Parathyroid adenoma (tissue), 2 donors: Measurements from ENCODE around the gene ARHGAP42.

ENCODE experiments used
- H2AFZ ChIP-seq: fragments of 300-600 bp; sonication (generic); one replicate; pipeline ENCODE4 v1.7.0; 2017; ENCODE audit warnings: antibody characterized with exemption, mild to moderate bottlenecking
- H3K27ac ChIP-seq: fragments of 300-600 bp; sonication (generic); one replicate; pipeline ENCODE4 v1.7.0; 2017
- H3K27me3 ChIP-seq: fragments of 300-600 bp; sonication (generic); one replicate; pipeline ENCODE4 v1.7.0; 2017; ENCODE audit warnings: low read length; ENCODE audit not compliant: control insufficient read depth, insufficient read depth
- H3K36me3 ChIP-seq: fragments of 300-600 bp; sonication (generic); one replicate; pipeline ENCODE4 v1.7.0; 2017; ENCODE audit warnings: low read length; ENCODE audit not compliant: control insufficient read depth, insufficient read depth
- H3K4me1 ChIP-seq: fragments of 300-600 bp; sonication (generic); one replicate; pipeline ENCODE4 v1.7.0; 2017; ENCODE audit warnings: control low read depth
- H3K4me2 ChIP-seq: fragments of 300-600 bp; sonication (generic); one replicate; pipeline ENCODE4 v1.7.0; 2017; ENCODE audit warnings: low read length
- H3K4me3 ChIP-seq: fragments of 300-600 bp; sonication (generic); one replicate; pipeline ENCODE4 v1.7.0; 2017; ENCODE audit warnings: low read depth, low read length
- H3K79me2 ChIP-seq: fragments of 300-600 bp; sonication (generic); one replicate; pipeline ENCODE4 v1.7.0; 2017; ENCODE audit warnings: control low read depth
- H3K9ac ChIP-seq: fragments of 300-600 bp; sonication (generic); one replicate; pipeline ENCODE4 v1.7.0; 2017; ENCODE audit warnings: mild to moderate bottlenecking
- H3K9me3 ChIP-seq: fragments of 300-600 bp; sonication (generic); one replicate; pipeline ENCODE4 v1.7.0; 2017; ENCODE audit warnings: low read length; ENCODE audit not compliant: control insufficient read depth
- CTCF ChIP-seq: fragments of 300-600 bp; sonication (generic); IDR thresholded peaks from one replicate; pipeline ENCODE4 v1.7.0; 2017; ENCODE audit warnings: antibody characterized with exemption, mild to moderate bottlenecking
- donor health status: primary hyperparathyroidism.

The ARHGAP42 gene

DNA sequence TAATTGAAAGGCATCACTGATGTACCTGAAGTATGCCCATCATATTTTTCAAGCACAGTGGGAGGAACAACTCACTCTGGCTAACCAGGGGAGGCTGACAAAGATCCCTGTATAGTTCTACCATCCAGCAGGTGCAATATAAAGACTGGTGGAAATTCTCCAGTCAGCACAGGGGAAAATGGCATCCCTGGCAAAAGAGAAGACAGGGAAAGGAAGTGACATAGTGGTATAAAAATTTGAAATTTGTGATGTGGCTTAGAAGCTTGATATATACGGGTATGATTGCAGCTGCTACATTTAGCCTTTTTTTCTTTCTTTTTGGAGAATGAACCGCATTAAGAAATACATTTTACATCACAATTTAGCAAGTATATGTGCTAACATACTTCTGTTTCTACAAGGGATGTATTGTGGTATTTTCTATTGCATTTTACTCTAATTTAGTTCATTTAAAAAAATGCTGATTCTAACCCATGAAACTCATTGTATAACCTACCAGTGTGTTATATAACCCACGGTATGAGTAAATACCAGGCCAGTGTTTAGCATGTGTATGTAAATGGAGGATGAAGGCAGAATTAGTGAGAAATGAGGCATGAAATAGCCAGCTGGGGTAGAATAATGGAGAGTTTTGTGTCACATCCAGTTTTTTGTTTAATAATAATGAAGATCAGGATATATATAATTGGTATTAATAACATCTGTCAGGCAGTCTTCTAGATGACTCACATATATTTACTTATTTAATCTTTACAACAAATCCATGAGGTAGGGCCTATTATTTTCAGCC is 186.1 kb downstream of the ARHGAP42 start:
- Histone ChIP-seq H3K4me3 (no peak overlapping the region), H3K36me3 (no peaks in the 10 kb centered on the region), H2AFZ (no peak overlapping the region), H3K4me1 (no peaks in the 10 kb centered on the region), H3K79me2 (no peaks in the 10 kb centered on the region), H3K27ac (no peak overlapping the region), H3K27me3 (no peaks in the 10 kb centered on the region), H3K9me3 (no peaks in the 10 kb centered on the region), H3K4me2 (no peak overlapping the region), H3K9ac (no peak overlapping the region)
- TF ChIP-seq CTCF: no peak

DNA sequence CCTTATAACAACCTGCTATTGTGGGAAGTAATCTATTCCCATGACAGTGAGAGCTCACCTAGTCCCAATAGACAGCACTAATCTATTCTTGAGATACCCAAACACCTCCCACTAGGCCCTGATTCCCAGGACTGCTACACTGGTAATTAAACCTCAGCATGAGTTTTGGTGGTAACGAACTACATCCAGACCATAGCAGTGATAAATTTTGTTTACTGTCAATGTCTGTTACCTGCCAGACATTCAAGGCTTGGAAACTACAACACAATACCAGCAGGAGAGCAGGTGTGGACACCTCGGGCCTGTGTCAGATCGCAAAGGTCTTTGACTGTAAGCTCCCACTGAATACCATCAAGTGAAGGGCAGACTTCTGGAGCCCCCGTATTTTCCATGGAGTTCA is 187.1 kb downstream of the ARHGAP42 start:
- Histone ChIP-seq H3K27me3 (no peaks in the 10 kb centered on the region), H2AFZ (no peak overlapping the region), H3K27ac (no peak overlapping the region), H3K4me2 (no peak overlapping the region), H3K4me1 (no peaks in the 10 kb centered on the region), H3K36me3 (no peaks in the 10 kb centered on the region), H3K9ac (no peak overlapping the region), H3K79me2 (no peaks in the 10 kb centered on the region), H3K4me3 (no peak overlapping the region), H3K9me3 (no peaks in the 10 kb centered on the region)
- no peak for TF ChIP-seq CTCF

DNA sequence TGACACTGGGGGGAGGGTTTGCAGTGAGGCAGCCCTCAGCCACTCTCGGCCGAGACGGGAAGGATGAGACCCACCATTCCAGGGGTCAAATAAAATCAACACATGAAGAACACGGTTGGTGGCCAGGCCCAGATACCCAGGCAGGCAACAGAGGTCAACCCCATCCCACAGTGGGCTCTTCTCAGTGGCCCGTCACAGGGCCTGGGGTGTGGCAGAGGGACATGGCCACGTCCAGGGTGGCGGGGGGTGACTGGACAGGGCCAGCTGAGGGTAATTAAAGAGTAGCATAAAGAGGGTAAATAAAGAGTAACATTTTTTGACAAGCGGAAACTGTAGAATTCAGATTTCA is 188.4 kb downstream of the ARHGAP42 start:
- no peaks in the 10 kb centered on the region for H3K9me3 ChIP-seq
- no peaks in the 10 kb centered on the region for H3K79me2 ChIP-seq
- H3K9ac ChIP-seq: no peak overlapping the region
- no peak overlapping the region for H3K27ac ChIP-seq
- H2AFZ ChIP-seq: no peak overlapping the region
- H3K27me3 ChIP-seq: no peaks in the 10 kb centered on the region
- H3K4me1 ChIP-seq: no peaks in the 10 kb centered on the region
- TF ChIP-seq CTCF: no peak
- H3K4me2 ChIP-seq: no peak overlapping the region
- H3K4me3 ChIP-seq: no peak overlapping the region
- H3K36me3 ChIP-seq: no peaks in the 10 kb centered on the region

GRCh38 chr11:100876815-100877520 is 189.9 kb downstream of the ARHGAP42 start:
- peak overlapping the region; percentile 4 for H3K27ac ChIP-seq
- no peaks in the 10 kb centered on the region for H3K4me1 ChIP-seq
- H3K4me3 ChIP-seq: no peak overlapping the region
- H2AFZ ChIP-seq: no peak overlapping the region
- H3K9me3 ChIP-seq: no peaks in the 10 kb centered on the region
- H3K36me3 ChIP-seq: no peaks in the 10 kb centered on the region
- no peak for TF ChIP-seq CTCF
- H3K27me3 ChIP-seq: no peaks in the 10 kb centered on the region
- H3K79me2 ChIP-seq: no peaks in the 10 kb centered on the region
- no peak overlapping the region for H3K4me2 ChIP-seq
- H3K9ac ChIP-seq: no peak overlapping the region

- no peak overlapping the region for H2AFZ ChIP-seq
These were observed 191.4 kb downstream of the ARHGAP42 start for GRCh38 chr11:100878474-100878873.

More at GRCh38 chr11:100878474-100878873, 191.4 kb downstream of the ARHGAP42 start:
- H3K4me2 ChIP-seq: no peak overlapping the region
- H3K27me3 ChIP-seq: no peaks in the 10 kb centered on the region
- H3K9ac ChIP-seq: no peak overlapping the region
- no peaks in the 10 kb centered on the region for H3K4me1 ChIP-seq
- no peaks in the 10 kb centered on the region for H3K79me2 ChIP-seq
- no peak overlapping the region for H3K4me3 ChIP-seq
- no peaks in the 10 kb centered on the region for H3K9me3 ChIP-seq
- TF ChIP-seq CTCF: no peak
- H3K27ac ChIP-seq: no peak overlapping the region
- H3K36me3 ChIP-seq: no peaks in the 10 kb centered on the region
